ENCODE data around the gene SSRP1. TPM values are rescaled to one million over a fixed set of nuclear protein-coding genes. Genes with fewer than 3 reads are reported as not detected.

Gene SSRP1
- total RNA-seq, 2 donors from 2014 or later = 143 to 210 TPM

DNA sequence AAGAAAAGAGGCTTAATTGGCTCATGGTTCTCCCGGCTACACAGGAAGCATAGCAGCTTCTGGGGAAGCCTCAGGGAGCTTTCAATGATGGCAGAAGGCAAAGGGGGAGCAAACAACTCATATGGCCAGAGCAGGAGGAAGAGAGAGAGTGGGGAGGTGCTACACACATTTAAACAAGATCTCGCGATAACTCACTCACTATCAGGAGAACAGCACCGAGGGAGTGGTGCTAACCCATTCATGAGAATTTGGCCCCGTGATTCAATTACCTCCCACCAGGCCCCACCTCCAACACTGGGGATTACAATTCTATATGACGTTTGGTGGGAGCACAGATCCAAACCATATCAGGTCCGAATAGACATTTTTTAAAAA lies 57.0 kb downstream of the SSRP1 start:
- no peaks in the 10 kb centered on the region for H3K9me3 Mint-ChIP-seq
- no peak overlapping the region for H3K4me3 Mint-ChIP-seq
- H3K4me1 Mint-ChIP-seq (ENCODE audit: low read depth in 2 of 2) = peaks cover 4 to 5% of the 10 kb centered on the region in 2 donors
- ATAC-seq = no peak
- no peak overlapping the region for H3K27ac Mint-ChIP-seq
- H3K27me3 Mint-ChIP-seq = peaks cover 24 to 46% of the 10 kb centered on the region in 2 donors
- no peaks in the 10 kb centered on the region for H3K36me3 Mint-ChIP-seq
- no peak for DNase-seq (ENCODE audit: low spot score)

DNA sequence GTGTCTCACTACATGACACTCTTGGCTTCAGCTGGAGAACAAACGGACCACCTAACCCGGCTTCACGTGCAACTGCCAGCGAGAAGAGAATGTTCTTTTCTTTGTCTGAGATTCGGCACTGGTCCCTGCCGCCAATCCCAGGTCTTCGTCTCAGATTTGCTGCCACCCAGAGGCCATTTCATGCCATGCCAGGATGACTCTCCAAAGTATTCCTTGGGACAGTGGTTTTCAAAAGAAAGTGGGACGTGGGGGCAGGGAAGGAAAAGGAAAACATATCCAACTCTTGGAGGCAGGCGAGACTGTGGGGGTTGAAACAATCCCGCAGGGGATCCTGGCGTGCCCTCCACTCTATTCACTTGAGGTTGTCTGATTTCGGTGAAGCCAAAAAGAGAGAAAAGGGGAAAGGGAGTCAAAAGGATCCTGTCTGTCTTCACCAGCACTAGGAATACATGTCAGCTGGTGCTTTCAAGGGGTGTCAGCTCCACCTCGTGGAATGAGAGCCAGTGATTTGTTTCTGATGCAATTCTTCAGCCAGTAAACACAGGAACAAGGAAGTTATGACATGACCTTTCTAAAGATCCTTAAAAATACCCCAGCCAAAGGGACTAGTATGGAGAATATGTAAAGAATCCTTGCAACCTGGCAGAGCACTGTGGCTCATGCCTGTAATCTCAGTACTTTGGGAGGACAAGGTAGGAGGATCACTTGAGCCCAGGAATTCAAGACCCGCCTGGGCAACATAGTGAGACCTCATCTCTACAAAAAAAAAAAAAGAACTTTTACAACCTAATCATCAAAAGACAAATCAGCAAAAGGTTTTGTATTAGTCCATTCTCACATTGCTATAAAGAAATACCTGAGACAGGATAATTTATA lies 57.6 kb downstream of the SSRP1 start:
- no peak overlapping the region for H3K27ac Mint-ChIP-seq

DNA sequence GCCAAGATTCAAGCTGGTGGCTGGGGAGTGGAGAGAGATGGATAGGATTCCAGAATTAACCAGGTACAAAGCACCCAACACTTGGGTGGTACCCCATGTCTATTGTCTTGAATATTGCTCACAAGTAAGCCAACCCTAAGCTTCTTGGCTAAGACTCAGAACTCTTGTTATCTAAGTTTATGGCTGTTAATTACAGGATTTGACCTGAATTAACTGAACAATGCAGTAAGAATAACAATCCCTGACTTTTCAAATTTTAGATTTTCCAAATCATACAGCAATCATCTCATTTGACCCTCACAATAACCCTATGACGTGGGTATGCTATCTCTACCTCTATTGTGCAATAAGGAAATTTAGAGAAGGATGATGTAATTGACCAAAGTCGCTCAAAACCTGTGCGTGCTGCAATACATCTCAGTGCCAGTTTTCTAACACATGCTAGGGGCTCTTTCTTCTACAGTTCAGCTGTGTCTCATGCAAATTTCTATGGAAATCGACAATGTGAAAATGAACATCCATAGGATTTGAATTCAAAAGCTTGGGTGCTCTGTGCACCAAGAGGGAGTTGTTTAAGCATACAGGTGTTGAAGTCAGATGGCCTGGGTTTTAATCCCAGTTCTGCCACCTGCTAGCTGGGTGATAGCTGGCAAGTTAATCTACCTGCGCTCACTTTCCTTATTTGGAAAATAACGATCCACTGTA lies 58.6 kb downstream of the SSRP1 start:
- Mint-ChIP-seq H3K36me3 (no peaks in the 10 kb centered on the region), H3K4me1 (ENCODE audit: low read depth in 2 of 2) (peaks cover 4 to 5% of the 10 kb centered on the region in 2 donors), H3K4me3 (no peak overlapping the region), H3K27me3 (peaks cover 30 to 46% of the 10 kb centered on the region in 2 donors), H3K9me3 (peaks cover 3% of the 10 kb centered on the region), H3K27ac (no peak overlapping the region)
- DNase-seq (ENCODE audit: low spot score) (no peak), ATAC-seq (no peak)

More for the DNA sequence above, 57.6 kb downstream of the SSRP1 start:
- H3K4me3 Mint-ChIP-seq = no peak overlapping the region
- peaks cover 4 to 5% of the 10 kb centered on the region in 2 donors for H3K4me1 Mint-ChIP-seq (ENCODE audit: low read depth in 2 of 2)
- H3K36me3 Mint-ChIP-seq = no peaks in the 10 kb centered on the region
- no peak for ATAC-seq
- peaks cover 30 to 46% of the 10 kb centered on the region in 2 donors for H3K27me3 Mint-ChIP-seq
- H3K9me3 Mint-ChIP-seq = peaks cover 3% of the 10 kb centered on the region
- DNase-seq (ENCODE audit: low spot score) = no peak

- ATAC-seq (no peak), DNase-seq (ENCODE audit: low spot score) (no peak)
- Mint-ChIP-seq H3K27me3 (peaks cover 30 to 46% of the 10 kb centered on the region in 2 donors), H3K36me3 (no peaks in the 10 kb centered on the region), H3K9me3 (peaks cover 3% of the 10 kb centered on the region), H3K4me3 (no peak overlapping the region), H3K4me1 (ENCODE audit: low read depth in 2 of 2) (peaks cover 4 to 5% of the 10 kb centered on the region in 2 donors), H3K27ac (no peak overlapping the region)
Observed at GRCh38 chr11:57276169-57276970, 59.3 kb downstream of the SSRP1 start.

Other genes with a start within 250 kb of the SSRP1 start
- not detected for gene LRRC55, start 153.9 kb downstream of the SSRP1 start, total RNA-seq
- not detected for gene APLNR, start 98.6 kb downstream of the SSRP1 start, total RNA-seq
- 1 to 10 TPM; 3.0 to 3.2 TPM for gene TNKS1BP1, start 10.9 kb downstream of the SSRP1 start, total RNA-seq
- not detected for gene P2RX3, start 2.5 kb upstream of the SSRP1 start, total RNA-seq
- not detected for gene PRG3, start 45.3 kb upstream of the SSRP1 start, total RNA-seq
- gene PRG2, start 54.8 kb upstream of the SSRP1 start, total RNA-seq = 1 to 10 TPM; 1.4 to 2.3 TPM
- 100 to 1,000 TPM in 1 of 2 donors, 10 to 100 TPM in 1; 86.9 to 308 TPM for gene SLC43A3, start 91.2 kb upstream of the SSRP1 start, total RNA-seq
- gene RTN4RL2, start 124.6 kb upstream of the SSRP1 start, total RNA-seq = not detected
- gene SLC43A1, start 179.8 kb upstream of the SSRP1 start, total RNA-seq = 10 to 100 TPM in 1 of 2 donors, 1 to 10 TPM in 1; 4.2 to 16.5 TPM
- gene TIMM10, start 194.9 kb upstream of the SSRP1 start, total RNA-seq = 100 to 1,000 TPM in 1 of 2 donors, 10 to 100 TPM in 1; 77.6 to 131 TPM
- not detected for gene SMTNL1, start 201.7 kb upstream of the SSRP1 start, total RNA-seq
- 100 to 1,000 TPM in 1 of 2 donors, 10 to 100 TPM in 1; 87.8 to 101 TPM for gene UBE2L6, start 231.8 kb upstream of the SSRP1 start, total RNA-seq

Measured in natural killer cell treated with Interleukin-12 subunit alpha and Interleukin-12 subunit beta and Interleukin-15 and Interleukin-18, amount 100 ng/mL, for 72 hours (primary cell).